T47D (cell line): ENCODE results near the gene MCC.

Experiments used
- DNase-seq, 2 experiments: peaks; one replicate each; pipeline versions ENCODE4 v3.0.0 to v3.0.0-alpha.2; 2011 to 2012; ENCODE audit warnings: low read depth in 1 of 2, low spot score in 1 of 2
- JUND ChIP-seq: IDR thresholded peaks from 2 replicates; pipeline ENCODE4 v1.6.1; 2012; ENCODE audit warnings: low read depth
- in situ Hi-C: cut with HindIII; loops from 2 replicates; pipeline ENCODE4 v1.10.0; 2016; ENCODE audit warnings: low sequenced_read_pairs, low pct_unique_long_range_greater_than_20kb

The MCC gene

DNA sequence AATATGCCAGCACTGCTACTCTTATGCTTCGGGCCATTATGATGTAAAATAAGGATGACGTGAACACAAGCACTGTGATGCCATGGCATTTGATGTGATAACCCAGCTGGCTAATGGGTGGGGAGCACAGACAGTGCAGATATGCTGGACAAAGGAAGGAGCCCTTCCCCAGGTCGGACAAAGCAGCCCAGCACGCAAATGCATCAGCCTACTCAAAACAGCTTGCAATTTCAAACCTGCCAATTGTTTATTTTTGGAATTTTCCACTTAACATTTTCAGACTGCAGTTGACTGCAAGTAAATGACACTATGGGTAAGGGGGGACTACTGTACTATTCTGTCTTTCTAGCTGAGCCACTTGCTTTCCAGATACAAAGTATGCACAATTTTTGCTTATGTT is 330.4 kb downstream of the MCC start:
- DNase-seq, result no peak
- in situ Hi-C loops, result no loop called here
- TF ChIP-seq JUND, result no peak

DNA sequence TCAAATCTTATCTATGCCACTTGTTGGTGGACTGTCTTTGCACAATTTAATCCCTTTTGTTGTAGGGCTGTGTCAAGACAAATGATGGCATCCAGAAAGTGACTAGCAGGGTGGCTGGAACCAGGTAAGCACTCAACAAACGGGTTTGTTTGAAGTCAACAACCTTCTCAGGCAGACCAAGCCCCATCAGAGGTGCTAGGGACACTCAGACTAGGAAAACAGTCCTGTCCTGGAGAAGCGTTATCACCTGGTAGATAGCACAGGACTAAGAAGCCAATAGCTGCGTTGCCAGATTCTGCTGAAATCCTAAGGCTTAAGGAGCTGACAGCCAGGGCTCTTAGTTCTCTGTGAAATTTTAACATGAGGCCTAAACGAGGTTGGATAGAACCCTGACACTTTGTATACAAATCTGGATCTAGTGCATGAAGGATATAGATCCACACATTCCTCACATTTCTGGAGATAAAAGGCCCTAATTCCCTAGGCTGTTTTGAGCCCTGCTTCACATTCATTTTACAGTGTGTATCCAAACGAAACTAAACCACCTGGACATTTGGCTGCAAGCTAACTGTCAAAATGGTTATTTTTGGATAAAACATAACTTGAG is 331.9 kb downstream of the MCC start:
- in situ Hi-C loops, result no loop called here
- no peak for TF ChIP-seq JUND

DNA sequence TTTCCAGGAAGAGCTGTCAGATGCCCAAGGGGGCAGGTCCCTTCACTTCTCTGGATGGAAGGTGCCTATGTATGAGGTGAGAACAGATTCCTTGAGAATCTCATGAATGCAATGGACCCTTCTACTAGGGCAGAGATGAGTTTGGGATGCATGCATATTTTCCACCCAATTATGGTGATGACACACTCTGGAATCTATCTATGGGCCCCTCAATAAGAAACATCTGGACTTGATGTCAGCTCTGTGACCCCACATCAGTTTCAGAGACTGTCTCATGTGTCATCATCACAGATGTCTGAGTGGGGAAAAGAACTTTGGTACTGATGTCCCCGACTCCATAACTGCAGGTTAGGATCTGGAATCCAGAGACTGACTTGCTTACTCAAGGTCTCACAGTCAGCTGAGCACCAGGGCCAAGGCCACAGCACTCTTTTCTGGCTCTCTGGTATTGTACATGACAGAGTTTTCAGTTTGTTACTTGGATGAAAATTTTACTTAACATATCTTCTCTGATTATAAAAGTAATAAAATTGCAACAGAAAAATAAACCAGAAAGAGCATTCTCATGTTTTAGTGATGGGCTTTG is 334.6 kb downstream of the MCC start:
- no peak for TF ChIP-seq JUND
- in situ Hi-C loops, result no loop called here
- no peak for DNase-seq

More for the DNA sequence above, 331.9 kb downstream of the MCC start:
- DNase-seq, result no peak

DNA sequence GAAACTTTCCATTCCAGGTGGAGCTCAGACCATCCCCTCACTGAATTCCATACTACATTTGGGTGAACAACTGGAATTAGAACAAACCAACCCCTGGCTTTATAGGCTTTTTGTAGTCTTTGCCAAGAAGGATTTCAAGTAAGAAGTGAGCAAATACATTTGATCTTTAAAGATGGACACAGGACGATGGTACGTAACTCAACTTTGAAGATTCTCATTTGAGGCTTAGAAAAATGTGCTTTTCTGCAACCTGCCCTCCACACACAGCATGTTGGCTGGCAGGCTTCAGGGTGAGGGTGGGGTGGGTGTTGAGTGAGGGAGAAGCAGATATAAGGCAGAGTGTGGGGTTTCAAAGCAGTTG is 335.9 kb downstream of the MCC start:
- no peak for TF ChIP-seq JUND
- no peak for DNase-seq
- in situ Hi-C loops, result no loop called here

DNA sequence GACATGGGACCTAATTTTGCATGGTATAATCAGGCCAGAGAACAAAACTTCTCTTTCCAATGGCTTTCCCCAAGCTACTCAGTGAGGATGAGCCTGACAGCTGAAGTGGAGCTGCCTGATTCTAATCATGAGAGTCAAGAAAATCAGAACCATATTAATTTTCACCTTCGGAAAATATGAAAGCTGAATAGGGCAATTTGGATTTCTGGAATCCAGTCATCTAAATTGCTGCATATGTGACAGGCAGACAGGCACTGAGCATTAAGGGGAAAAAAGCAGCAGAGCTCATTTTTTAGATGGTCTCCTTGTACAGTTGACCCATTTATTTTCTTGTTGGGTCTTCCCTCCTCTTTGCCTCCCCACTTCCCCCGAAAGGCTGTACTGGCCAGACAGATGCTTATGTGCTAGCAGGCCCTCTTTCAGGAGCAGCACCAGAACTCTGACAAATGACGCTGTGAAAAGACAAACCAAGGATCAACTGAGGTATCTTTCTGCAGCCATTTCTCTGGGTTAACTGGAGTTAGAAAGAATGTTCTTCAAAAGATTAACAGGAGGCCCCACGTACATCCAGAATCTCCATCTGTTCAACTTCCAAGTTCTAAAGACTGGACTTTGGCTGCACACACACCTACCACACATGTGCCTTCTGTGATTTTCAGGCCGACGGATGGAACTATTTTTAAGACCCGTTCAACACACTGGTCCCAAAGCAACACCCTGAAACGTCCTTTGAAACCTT is 336.4 kb downstream of the MCC start:
- in situ Hi-C loops, result no loop called here
- TF ChIP-seq JUND, result no peak
- no peak for DNase-seq

DNA sequence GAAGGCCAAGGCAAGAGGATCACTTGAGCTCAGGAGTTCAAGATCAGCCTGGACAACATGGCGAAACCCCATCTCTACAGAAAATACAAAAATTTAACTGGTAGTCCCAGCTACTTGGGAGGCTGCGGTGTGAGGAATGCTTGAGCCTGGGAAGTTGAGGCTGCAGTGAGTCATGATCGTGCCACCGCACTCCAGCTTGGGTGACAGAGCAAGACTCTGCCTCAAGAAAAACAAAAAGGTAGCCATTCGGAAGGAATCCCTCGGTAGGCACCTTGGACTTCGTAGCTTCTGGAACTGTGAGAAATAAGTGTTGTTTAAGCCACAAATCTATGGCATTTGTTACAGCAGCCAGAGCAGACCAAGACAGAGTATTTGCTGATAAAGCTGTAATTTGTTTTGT is 337.4 kb downstream of the MCC start:
- TF ChIP-seq JUND, result no peak

DNA sequence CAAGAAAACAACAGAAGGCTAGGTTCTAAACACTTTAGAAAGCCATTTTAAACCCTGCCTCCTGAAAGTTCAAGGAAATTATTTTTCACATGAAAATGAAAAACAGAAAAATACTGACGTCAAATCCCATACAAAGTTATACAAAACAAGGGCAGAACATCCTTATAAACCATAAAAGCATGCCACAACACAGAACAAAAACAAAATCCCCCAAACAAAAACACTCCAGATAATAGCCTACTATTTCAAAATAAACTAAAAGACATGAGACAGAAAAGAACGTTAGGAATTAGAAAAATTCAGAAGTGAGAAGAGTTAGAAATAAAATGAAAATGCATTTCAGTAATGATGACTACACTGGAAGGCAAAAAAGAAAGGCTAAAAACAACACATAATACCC is 338.0 kb downstream of the MCC start:
- in situ Hi-C loops, result no loop called here
- TF ChIP-seq JUND, result no peak
- no peak for DNase-seq

More for the DNA sequence above, 337.4 kb downstream of the MCC start:
- in situ Hi-C loops, result no loop called here
- no peak for DNase-seq

DNA sequence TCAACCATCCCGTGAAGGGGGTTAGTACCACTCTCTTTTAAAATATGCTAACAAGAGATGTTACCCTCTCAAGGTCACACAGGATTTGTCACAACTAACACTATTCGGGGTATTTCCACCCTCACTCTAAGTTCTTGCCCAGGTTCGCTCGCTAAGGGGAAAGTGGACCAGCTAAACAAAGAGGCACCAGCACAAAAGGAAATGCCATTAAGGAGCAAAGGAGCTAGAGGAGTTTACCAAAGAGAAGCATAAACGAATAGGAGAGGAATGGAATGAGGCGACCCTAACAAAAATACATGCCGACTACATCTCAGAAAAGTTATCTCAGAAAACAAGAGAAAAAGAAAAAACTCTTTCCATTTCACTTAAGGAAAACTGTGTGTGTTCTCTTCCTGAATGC is 340.7 kb downstream of the MCC start:
- no peak for TF ChIP-seq JUND
- DNase-seq, result no peak
- in situ Hi-C loops, result no loop called here

DNA sequence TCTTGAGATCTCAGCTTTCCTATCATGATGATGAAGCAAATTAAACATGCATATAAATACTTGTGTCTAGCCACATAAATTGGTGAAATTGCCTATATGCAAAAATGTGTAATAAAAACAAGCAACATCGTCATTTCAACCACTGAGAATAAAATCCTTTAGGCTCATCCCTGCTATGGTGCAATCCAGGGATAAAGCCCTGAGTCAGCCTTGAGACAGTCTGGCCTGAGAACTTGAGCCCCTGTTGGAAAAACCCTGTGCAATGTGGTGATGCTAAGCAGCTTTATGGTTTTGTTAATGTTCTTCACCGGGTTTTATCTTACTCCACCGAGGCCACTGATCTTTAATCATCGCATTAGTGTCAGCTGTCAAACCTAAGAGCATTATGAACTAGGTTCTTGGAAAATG is 341.1 kb downstream of the MCC start:
- no peak for TF ChIP-seq JUND

DNA sequence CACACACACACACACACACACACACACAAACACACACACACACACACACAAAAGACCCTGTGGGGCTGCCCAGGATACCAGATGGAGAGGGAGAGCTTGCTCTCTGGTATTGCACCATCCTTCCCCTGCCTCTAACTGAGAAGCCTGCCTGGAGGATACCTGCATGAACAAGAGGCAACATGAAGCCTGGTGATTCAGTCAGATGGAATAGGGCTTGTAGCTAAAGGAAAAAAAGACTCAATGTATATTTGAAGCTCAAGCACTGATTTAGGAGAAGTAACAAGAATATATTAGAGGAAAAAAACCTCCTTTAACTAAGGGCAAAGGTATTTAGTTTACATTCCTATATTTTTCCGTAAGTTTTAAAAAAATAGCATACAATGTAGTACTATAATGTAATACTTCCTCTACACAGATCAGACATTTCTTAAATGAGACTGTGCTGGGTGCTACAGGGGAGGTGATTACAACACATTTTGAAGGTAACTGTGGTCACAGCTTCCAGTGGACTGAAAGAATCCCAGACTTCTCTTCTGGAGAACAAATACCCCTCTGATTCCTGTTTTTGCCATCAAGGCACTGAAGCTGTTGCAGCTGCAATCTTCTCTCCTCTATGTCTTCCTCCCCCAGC is 342.4 kb downstream of the MCC start:
- in situ Hi-C loops, result no loop called here
- no peak for TF ChIP-seq JUND
- no peak for DNase-seq

More for the DNA sequence above, 341.1 kb downstream of the MCC start:
- DNase-seq, result no peak
- in situ Hi-C loops, result no loop called here

DNA sequence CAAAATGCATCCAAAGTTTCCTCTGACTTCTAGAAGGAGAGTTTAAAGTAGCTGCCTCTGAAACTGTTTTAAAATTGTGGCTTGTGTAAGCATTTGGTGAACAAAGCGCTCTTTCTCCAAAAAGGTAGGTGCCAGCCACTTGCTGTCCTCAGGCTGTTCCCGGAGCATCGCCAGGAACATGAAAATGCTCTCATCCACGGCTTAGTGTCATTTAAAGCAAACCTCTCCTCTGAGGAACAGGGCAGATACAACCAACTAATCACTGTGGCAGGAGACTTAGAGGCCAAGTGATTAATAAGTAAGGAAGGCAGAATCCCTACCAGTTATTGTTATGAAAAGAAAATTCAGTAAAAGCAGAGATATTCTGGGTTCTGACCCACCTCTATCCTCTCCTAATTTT is 346.1 kb downstream of the MCC start:
- no peak for DNase-seq
- TF ChIP-seq JUND, result no peak
- in situ Hi-C loops, result no loop called here

DNA sequence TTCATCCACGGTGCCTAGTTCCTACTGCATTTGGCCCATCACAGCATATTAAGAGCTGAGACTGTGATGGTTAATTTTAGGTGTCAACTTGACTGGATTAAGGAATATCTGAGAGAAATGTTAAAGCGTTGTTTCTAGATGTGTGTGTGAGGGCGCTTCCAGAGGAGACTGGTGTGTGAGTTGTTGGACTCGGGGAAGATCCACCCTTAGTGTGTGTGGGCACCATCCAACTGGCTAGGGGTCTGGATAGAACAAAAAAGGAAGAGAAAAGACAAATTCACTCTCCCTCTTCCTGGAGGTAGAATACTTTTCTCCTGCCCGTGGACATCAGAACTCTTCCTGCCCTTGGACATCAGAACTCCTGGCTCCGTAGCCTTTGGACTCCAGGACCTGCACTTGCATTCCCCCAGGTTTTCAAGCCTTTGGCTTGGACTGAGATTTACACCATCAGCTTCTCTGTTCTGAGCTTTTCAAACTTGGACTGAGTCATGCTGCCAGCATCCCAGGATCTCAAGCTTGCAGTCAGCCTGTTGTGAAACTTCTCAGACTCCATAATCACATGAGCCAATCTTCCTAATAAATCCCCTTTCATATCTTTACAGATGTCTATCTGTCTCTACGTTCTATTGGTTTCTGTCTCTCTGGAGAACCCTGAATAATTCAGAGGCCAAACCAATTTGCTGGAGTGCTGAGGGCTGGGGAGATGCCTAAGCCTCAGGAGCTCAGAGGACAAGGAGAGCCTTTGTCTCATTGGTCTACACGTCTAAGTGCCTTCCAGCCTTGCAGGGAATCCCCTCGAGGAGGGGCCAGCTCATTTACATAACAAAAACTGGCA is 347.2 kb downstream of the MCC start:
- no peak for DNase-seq
- in situ Hi-C loops, result no loop called here
- no peak for TF ChIP-seq JUND
